Measurements from ENCODE around the gene TTC7B. TPM values are rescaled to one million over a fixed set of nuclear protein-coding genes. Genes with fewer than 3 reads are reported as not detected.

TTC7B gene
- total and polyA plus RNA-seq, 10 of the 15 experiments (the other 5 are each of a cell fraction or from before 2014, with no cell fraction given), result under 0.01 to 1.1 (median 0.26) TPM; not detected in 2

GRCh38 chr14:90616313-90616712 is 199.9 kb downstream of the TTC7B start:
- no peaks in the 10 kb centered on the region for H4K20me1 ChIP-seq (ENCODE audit: control insufficient read depth, insufficient read depth)
- H3K27me3 ChIP-seq (replicated peaks in 1 of 2; ENCODE audit: control insufficient read depth in 2 of 2, insufficient read depth in 2 of 2, low read length in 1 of 2), result peaks cover 0 to 3% of the 10 kb centered on the region in 2 experiments; a peak in 3 of 4 replicates
- WGBS (ENCODE audit: insufficient coverage, insufficient replicate concordance, low lambda C conversion rate, missing lambda C conversion rate), result 91% methylated on average over 9 of the region's 10 CpGs
- BruUV-seq (replicated peaks), result no TSS peak
- RAD21 ChIA-PET (ENCODE audit: unreplicated experiment), result no interaction called here
- CTCF ChIA-PET, result no interaction called here
- intact Hi-C loops (cut with micrococcal nuclease; ENCODE audit: unreplicated experiment) (no loop called here), in situ Hi-C loops (cut with MboI) (no loop called here)
- H3K27ac ChIP-seq (ENCODE audit: control insufficient read depth, insufficient read depth), result no peak overlapping the region
- H3K9ac ChIP-seq (ENCODE audit: control insufficient read depth, insufficient read depth, low read length), result no peak overlapping the region
- no peaks in the 10 kb centered on the region for H3K4me1 ChIP-seq (ENCODE audit: control insufficient read depth, insufficient read depth, low read length)
- H3K4me2 ChIP-seq (ENCODE audit: control insufficient read depth, insufficient read depth), result no peak overlapping the region
- no peaks in the 10 kb centered on the region for H3K79me2 ChIP-seq (ENCODE audit: control insufficient read depth, insufficient read depth, low read length)
- SMC1A ChIA-PET (ENCODE audit: uncharacterized antibody, unreplicated experiment), result no interaction called here
- DNase-seq (ENCODE audit: low read depth, low spot score), result no peak
- ATAC-seq, result no peak
- no peak overlapping the region for H3K4me3 ChIP-seq
- FAIRE-seq, result no peak
- POLR2A ChIA-PET, result no interaction called here
- H2AFZ ChIP-seq (ENCODE audit: control insufficient read depth, low read depth, low read length), result no peak overlapping the region
- H3K9me3 ChIP-seq (replicated peaks; ENCODE audit: control insufficient read depth, insufficient read depth, low read length), result no peaks in the 10 kb centered on the region
- no peaks in the 10 kb centered on the region for H3K36me3 ChIP-seq (ENCODE audit: control insufficient read depth in 2 of 2, insufficient read depth in 2 of 2, low read length in 1 of 2)
- TF ChIP-seq NRF1 (conservative IDR thresholded peaks at IDR 0.05; ENCODE audit: low read depth, low read length), result no peak
- no peak for TF ChIP-seq SP1 (IDR thresholded peaks at IDR 0.05; ENCODE audit: low read depth, low read length)
- no peak for TF ChIP-seq ZNF622 (IDR thresholded peaks at IDR 0.05)
- no peak for TF ChIP-seq POU2F2 (IDR thresholded peaks at IDR 0.05; ENCODE audit: borderline replicate concordance, low read depth, low read length)
- TF ChIP-seq MLLT1 (IDR thresholded peaks at IDR 0.05), result no peak
- no peak for TF ChIP-seq FOS (IDR thresholded peaks at IDR 0.05; ENCODE audit: borderline replicate concordance, extremely low read depth, insufficient read length)
- no peak for TF ChIP-seq TCF7 (IDR thresholded peaks at IDR 0.05; ENCODE audit: borderline replicate concordance)
- no peak for TF ChIP-seq BCL11A (IDR thresholded peaks at IDR 0.05; ENCODE audit: low read depth, low read length)
- no peak for TF ChIP-seq STAT3 (IDR thresholded peaks at IDR 0.05; ENCODE audit: low read depth, low read length)
- TF ChIP-seq ZNF592 (IDR thresholded peaks at IDR 0.05), result no peak
- TF ChIP-seq EZH2 (IDR thresholded peaks at IDR 0.05; ENCODE audit: borderline replicate concordance, control insufficient read depth, low read depth, low read length), result no peak
- TF ChIP-seq CEBPZ (IDR thresholded peaks at IDR 0.05; ENCODE audit: low read depth, low read length), result no peak
- TF ChIP-seq ETV6 (conservative IDR thresholded peaks at IDR 0.05 in 1 of 2, IDR thresholded peaks at IDR 0.05 in 1 of 2; ENCODE audit: borderline replicate concordance in 1 of 2, low read depth in 1 of 2), result no peak
- no peak for TF ChIP-seq CHD2 (IDR thresholded peaks at IDR 0.05; ENCODE audit: borderline replicate concordance, low read depth, low read length)
